Activated T-helper 17 cell treated with anti-CD3 and anti-CD28 coated beads, Interleukin-2, amount 50 U/mL, for 72 hours (primary cell): ENCODE results near the gene NYNRIN. TPM values are rescaled to one million over a fixed set of nuclear protein-coding genes. Genes with fewer than 3 reads are reported as not detected.
A peak's percentile ranks its signal among the peaks of the same experiment; 100 is the strongest.
"Not testable (repeated sequence)": the region's sequence is repeated elsewhere in the genome, so short reads cannot be mapped to it uniquely, and the experiment has no call there.

Source experiments
- ATAC-seq: fragments of 150-1000 bp; cut with Tn5 transposase; replicated peaks from 2 replicates; pipeline ENCODE4 v1.10.0; 2021; ENCODE audit warnings: mild to moderate bottlenecking, moderate library complexity
- H3K27ac Mint-ChIP-seq: one replicate; pipeline ENCODE4 v1.8.0; 2022; ENCODE audit warnings: mixed read lengths
- H3K27me3 Mint-ChIP-seq: one replicate; pipeline ENCODE4 v1.8.0; 2022; ENCODE audit warnings: mixed read lengths
- H3K36me3 Mint-ChIP-seq: one replicate; pipeline ENCODE4 v1.8.0; 2022; ENCODE audit warnings: low read depth, mild to moderate bottlenecking, mixed read lengths
- H3K4me1 Mint-ChIP-seq: one replicate; pipeline ENCODE4 v1.8.0; 2022; ENCODE audit warnings: mixed read lengths
- H3K4me3 Mint-ChIP-seq: one replicate; pipeline ENCODE4 v1.8.0; 2022; ENCODE audit warnings: mild to moderate bottlenecking, mixed read lengths
- H3K9me3 Mint-ChIP-seq: one replicate; pipeline ENCODE4 v1.8.0; 2022; ENCODE audit warnings: mixed read lengths
- total RNA-seq, 2 donors: library from RNA; stranded (reverse); gene quantifications; one replicate each; pipeline ENCODE4 v1.2.3, GENCODE V29; 2022

NYNRIN gene
- total RNA-seq, 2 donors from 2014 or later: 0.04 TPM; not detected in 1

GRCh38 chr14:24378981-24379906 is 19.6 kb upstream of the NYNRIN start:
- no peaks in the 10 kb centered on the region for H3K4me1 Mint-ChIP-seq
- ATAC-seq: no peak

DNA sequence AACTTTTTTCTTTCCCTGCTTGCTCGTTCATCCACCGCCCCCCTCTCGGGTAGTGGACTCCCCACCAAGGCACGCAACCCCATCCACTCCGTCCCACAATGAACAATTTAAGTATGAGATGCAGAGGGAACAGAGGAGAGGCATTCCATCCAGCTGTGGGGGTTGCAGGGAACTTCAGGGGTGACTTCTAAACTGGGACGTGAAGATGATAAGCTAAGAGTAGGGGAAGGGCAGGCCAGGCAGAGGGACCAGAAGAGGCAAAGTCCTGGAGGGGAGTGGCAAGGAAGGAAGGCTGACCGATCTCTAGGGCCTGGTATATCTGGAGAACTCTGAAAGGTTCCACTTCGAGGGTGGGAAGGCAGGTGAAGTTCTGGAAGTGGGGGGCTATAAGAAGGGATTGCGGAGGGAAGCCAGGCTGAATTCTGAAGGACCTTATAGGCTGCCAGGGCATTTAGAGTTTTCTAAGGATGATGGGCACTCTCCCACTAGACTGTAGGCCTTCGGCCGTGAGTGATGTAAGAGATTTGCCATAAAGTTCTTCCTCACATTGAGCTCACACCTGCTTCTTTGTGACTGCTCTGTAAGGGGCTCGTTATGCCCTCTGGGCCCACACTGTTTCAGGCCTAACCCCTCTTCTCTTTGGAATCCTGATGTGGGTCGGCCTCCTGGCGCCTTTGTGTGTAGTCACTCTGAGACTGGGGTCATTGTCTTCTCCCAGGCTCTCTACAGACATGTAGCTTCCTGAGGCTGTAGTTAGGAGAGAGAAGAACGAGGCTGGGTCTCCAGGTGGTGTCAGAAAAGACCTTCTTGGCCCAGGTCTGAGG is 18.7 kb upstream of the NYNRIN start:
- H3K9me3 Mint-ChIP-seq: no peaks in the 10 kb centered on the region
- ATAC-seq: no peak
- no peak overlapping the region for H3K27ac Mint-ChIP-seq
- H3K36me3 Mint-ChIP-seq: no peaks in the 10 kb centered on the region
- no peak overlapping the region for H3K4me3 Mint-ChIP-seq
- peaks cover 9% of the 10 kb centered on the region for H3K27me3 Mint-ChIP-seq
- no peaks in the 10 kb centered on the region for H3K4me1 Mint-ChIP-seq

More at GRCh38 chr14:24378981-24379906, 19.6 kb upstream of the NYNRIN start:
- Mint-ChIP-seq H3K4me3 (no peak overlapping the region), H3K27me3 (peaks cover 8% of the 10 kb centered on the region), H3K36me3 (no peaks in the 10 kb centered on the region), H3K9me3 (no peaks in the 10 kb centered on the region), H3K27ac (no peak overlapping the region)

DNA sequence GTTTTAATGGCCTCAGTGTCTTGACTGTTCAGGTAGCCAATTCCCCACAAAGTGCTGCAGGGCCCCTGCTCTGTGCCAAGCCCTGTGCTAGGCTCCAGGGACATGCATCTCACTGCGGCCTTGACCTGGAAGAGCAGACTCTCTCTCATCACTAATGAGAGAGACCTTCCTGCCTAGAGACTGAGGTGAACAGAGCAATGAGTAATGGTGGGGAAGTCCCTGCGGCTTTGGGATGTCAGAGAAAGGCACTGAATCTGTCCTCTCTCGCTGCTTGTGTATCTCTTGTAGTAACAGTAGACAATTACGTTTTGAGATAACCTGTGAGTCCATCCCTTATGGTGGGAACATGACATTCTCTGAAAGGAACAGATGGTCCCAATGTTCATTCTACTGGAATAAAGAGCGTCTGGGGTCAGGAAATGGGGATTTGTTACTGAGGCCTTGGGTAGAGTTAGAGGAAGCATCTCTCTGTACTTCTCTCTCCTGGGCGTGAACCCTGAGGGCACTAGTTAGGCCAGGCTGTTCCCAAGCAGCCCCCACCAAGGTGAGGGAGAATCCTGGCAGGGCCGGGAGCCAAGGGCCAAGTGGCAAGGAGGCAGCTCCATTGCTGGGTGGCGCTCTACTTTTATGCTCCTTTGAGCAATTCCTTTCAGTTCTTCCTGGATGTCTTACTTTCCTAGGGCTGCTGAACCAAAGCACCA is 17.3 kb upstream of the NYNRIN start:
- no peak overlapping the region for H3K27ac Mint-ChIP-seq
- ATAC-seq: peak; percentile 92
- H3K27me3 Mint-ChIP-seq: peaks cover 9% of the 10 kb centered on the region
- H3K9me3 Mint-ChIP-seq: no peaks in the 10 kb centered on the region
- H3K36me3 Mint-ChIP-seq: no peaks in the 10 kb centered on the region
- H3K4me1 Mint-ChIP-seq: no peaks in the 10 kb centered on the region
- H3K4me3 Mint-ChIP-seq: no peak overlapping the region

- Mint-ChIP-seq H3K4me3 (no peak overlapping the region), H3K27ac (no peak overlapping the region), H3K9me3 (no peaks in the 10 kb centered on the region), H3K4me1 (no peaks in the 10 kb centered on the region), H3K36me3 (no peaks in the 10 kb centered on the region), H3K27me3 (peaks cover 8% of the 10 kb centered on the region)
- no peak for ATAC-seq
Measured at GRCh38 chr14:24382064-24382371, 16.8 kb upstream of the NYNRIN start.

DNA sequence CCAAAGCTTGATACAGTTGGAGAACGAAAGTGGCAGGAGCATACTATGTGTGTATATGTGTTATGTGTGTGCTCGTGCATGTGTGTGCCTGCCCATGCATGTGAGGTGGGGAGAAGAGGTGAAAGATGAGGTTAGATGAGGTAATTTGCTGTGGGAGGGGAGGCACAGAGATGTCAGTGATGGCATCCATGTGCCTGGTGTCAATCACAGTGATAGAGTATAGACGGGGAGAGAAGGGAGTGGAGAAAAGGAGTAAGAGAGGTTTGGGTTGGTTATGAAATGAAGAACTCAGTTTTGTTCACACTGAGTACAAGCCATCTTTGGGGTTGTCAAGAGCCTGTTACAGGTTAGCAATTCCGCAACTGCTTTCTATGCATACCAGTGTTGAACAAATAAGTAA is 14.6 kb upstream of the NYNRIN start:
- no peaks in the 10 kb centered on the region for H3K4me1 Mint-ChIP-seq
- H3K9me3 Mint-ChIP-seq: no peaks in the 10 kb centered on the region
- H3K4me3 Mint-ChIP-seq: no peak overlapping the region
- peaks cover 5% of the 10 kb centered on the region for H3K27me3 Mint-ChIP-seq
- H3K36me3 Mint-ChIP-seq: no peaks in the 10 kb centered on the region
- H3K27ac Mint-ChIP-seq: no peak overlapping the region
- ATAC-seq: no peak

DNA sequence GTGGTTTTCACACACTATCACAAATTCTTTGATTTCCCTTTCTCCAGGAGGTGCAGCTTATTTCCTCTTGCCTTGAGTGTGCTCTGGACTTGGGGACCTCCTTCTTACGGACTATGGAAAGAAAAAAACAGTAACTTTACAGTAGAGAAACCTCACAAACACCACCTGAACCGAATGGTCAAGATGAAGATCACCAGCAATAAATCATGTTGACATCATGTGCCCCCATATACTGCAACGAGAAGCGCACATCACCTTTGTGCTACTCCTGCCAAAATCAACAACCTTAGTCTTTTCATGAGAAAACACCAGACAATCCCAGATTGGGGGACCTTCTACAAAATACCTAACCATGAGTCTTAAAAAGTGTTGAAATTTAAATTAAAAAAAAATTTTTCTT is 13.3 kb upstream of the NYNRIN start:
- H3K27ac Mint-ChIP-seq: no peak overlapping the region
- peaks cover 5% of the 10 kb centered on the region for H3K27me3 Mint-ChIP-seq
- no peaks in the 10 kb centered on the region for H3K36me3 Mint-ChIP-seq
- no peaks in the 10 kb centered on the region for H3K4me1 Mint-ChIP-seq
- no peak for ATAC-seq
- no peaks in the 10 kb centered on the region for H3K9me3 Mint-ChIP-seq
- no peak overlapping the region for H3K4me3 Mint-ChIP-seq

DNA sequence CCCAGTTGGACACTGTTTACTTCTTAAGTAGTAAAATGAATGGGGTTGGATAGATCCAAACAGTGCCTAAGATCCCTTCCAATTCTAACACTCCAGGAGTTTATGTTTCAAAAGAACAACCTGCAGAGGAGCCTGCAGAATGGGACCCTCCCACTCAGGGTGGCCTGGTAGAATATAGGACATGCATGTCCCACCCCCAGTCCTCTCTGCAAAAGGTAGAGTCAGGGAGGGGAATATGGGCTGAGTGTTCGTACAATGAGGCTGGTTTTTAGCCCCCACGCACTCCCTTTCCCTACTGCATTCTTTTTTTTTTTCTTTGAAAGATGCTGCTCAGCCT is 11.8 kb upstream of the NYNRIN start:
- no peak for ATAC-seq
- Mint-ChIP-seq H3K27me3 (peaks cover 11% of the 10 kb centered on the region), H3K4me3 (no peak overlapping the region), H3K27ac (no peak overlapping the region), H3K9me3 (no peaks in the 10 kb centered on the region), H3K36me3 (no peaks in the 10 kb centered on the region), H3K4me1 (no peaks in the 10 kb centered on the region)

- not testable (repeated sequence) for H3K4me1 Mint-ChIP-seq, H3K36me3 Mint-ChIP-seq, H3K4me3 Mint-ChIP-seq, H3K9me3 Mint-ChIP-seq, H3K27ac Mint-ChIP-seq, ATAC-seq
- peaks cover 15% of the 10 kb centered on the region for H3K27me3 Mint-ChIP-seq
Measured at GRCh38 chr14:24387579-24387978, 11.2 kb upstream of the NYNRIN start.

GRCh38 chr14:24388474-24389179 is 10.2 kb upstream of the NYNRIN start:
- H3K4me3 Mint-ChIP-seq: no peak overlapping the region
- H3K4me1 Mint-ChIP-seq: no peaks in the 10 kb centered on the region
- no peaks in the 10 kb centered on the region for H3K9me3 Mint-ChIP-seq
- peaks cover 15% of the 10 kb centered on the region for H3K27me3 Mint-ChIP-seq
- no peak for ATAC-seq
- H3K27ac Mint-ChIP-seq: no peak overlapping the region
- H3K36me3 Mint-ChIP-seq: no peaks in the 10 kb centered on the region

- no peak for ATAC-seq
- H3K9me3 Mint-ChIP-seq: no peaks in the 10 kb centered on the region
- H3K36me3 Mint-ChIP-seq: no peaks in the 10 kb centered on the region
- no peak overlapping the region for H3K4me3 Mint-ChIP-seq
- no peaks in the 10 kb centered on the region for H3K4me1 Mint-ChIP-seq
- no peak overlapping the region for H3K27ac Mint-ChIP-seq
- H3K27me3 Mint-ChIP-seq: peaks cover 10% of the 10 kb centered on the region
Measured at GRCh38 chr14:24389226-24389848, 9.5 kb upstream of the NYNRIN start.

DNA sequence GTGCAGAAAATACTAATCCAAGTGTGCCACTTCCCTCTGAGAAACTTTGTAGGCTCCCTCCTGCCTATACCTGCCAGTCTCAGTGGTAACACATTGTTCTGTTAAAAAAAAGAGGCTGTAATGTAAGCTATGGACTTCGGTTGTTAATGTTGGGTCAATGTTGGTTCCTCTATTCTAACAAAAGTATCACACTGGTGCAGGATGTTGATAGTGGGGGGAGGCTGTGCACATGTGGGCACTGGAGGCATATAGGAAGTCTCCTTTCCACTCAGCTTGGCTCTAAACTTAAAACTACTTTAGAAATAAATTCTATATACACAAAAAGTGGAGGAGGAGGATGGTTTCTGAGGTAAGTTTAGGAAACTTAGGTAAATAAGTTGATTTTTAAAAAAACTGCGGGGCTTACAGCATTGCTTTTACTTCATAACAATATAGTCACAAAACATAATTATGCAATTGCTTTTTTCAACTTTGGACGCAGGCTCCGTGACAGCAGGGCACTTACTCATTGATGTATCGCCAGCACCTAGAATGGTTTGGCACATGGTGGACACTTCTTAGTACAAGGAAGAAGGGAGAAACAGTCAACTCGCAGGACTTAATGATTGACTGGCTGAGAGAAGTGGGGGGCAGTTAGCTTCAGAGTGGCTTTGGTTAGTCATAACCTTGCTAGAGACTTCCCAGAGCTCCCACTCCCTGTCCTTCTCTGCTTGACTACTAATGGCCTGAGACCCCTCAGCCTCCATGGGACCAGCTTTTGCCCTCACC is 7.9 kb upstream of the NYNRIN start:
- Mint-ChIP-seq H3K4me3 (no peak overlapping the region), H3K27me3 (peaks cover 10% of the 10 kb centered on the region), H3K9me3 (no peaks in the 10 kb centered on the region), H3K36me3 (no peaks in the 10 kb centered on the region), H3K27ac (no peak overlapping the region), H3K4me1 (no peaks in the 10 kb centered on the region)
- ATAC-seq: no peak

DNA sequence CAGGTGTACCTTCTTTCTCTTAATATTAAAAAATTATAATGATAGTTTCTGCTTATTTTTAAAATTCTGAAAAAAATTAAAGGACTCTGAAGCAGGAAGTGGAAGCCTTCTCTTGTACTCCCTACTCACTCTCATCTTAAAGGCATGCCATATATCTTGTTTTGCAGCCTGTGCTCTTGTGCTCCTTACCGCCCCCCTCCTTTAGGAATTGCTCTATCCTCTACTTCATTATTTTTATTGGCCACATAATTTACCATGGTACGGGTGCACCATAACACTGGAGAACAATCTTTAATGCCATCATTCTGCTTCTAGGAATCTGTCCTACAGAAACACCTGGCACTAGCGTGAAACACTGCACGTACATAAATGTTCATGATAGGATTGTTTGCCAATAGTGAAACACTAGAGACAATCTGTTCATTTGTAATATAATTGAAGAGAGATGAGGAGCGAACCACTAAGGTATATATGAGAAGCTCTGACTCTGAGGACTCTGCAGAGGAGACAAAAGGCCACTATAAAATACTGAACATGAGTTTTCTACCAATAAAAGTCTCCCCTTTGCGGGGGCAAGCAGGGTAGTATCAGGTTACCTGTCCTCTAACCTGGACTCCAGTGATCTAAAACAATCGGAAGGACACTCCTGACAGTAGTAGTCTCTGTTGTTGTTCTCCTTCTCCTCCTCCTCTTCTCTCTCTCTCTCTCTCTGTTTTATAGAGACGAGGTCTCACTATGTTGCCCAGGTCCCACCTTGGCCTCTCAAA is 6.3 kb upstream of the NYNRIN start:
- H3K36me3 Mint-ChIP-seq: no peaks in the 10 kb centered on the region
- ATAC-seq: no peak
- H3K9me3 Mint-ChIP-seq: no peaks in the 10 kb centered on the region
- H3K27me3 Mint-ChIP-seq: peaks cover 10% of the 10 kb centered on the region
- no peak overlapping the region for H3K27ac Mint-ChIP-seq
- H3K4me1 Mint-ChIP-seq: no peaks in the 10 kb centered on the region
- no peak overlapping the region for H3K4me3 Mint-ChIP-seq

DNA sequence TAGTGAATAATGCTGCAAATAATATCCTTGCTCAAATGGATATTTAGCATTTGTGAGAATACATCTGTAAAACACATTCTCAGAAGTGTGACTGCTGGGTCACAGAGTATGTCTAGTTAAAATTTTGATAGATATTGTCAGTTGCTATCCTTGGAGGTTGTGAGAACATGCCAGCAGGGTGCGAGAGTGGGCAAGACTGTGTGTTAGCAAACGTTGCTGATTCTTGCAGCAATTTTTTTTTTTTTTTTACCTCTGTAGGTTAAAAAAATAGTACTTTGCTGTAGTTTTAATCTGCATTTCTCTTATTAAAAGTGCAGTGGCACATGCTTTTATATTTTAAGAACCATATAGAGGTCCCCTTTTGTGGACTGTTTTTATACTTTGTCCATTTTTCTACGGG is 4.5 kb upstream of the NYNRIN start:
- Mint-ChIP-seq H3K27me3 (peaks cover 10% of the 10 kb centered on the region), H3K4me1 (peaks cover under 1% of the 10 kb centered on the region), H3K27ac (no peak overlapping the region), H3K9me3 (no peaks in the 10 kb centered on the region), H3K4me3 (no peak overlapping the region), H3K36me3 (no peaks in the 10 kb centered on the region)
- ATAC-seq: no peak
